Cardiac muscle cell (in vitro differentiated cells and primary cell): ENCODE data around the gene DNHD1. TPM values are rescaled to one million over a fixed set of nuclear protein-coding genes. Genes with fewer than 3 reads are reported as not detected.
A peak's percentile ranks its signal among the peaks of the same experiment; 100 is the strongest.

Source experiments
- DNase-seq, 2 donors: peaks; one replicate each; pipeline versions ENCODE4 v3.0.0 to v3.0.0-alpha.2; 2010 to 2017; ENCODE audit warnings: low read depth in 1 of 2, low spot score in 1 of 2
- H3K27ac ChIP-seq: fragments of 200-600 bp; sonication (generic); 2 replicates; pipeline ENCODE4 v1.5.1; 2016
- H3K27me3 ChIP-seq: fragments of 200-600 bp; sonication (generic); 2 replicates; pipeline ENCODE4 v1.6.0; 2016; ENCODE audit warnings: control low read depth
- H3K36me3 ChIP-seq: fragments of 200-600 bp; sonication (generic); 2 replicates; pipeline ENCODE4 v1.5.1; 2016; ENCODE audit warnings: control low read depth
- H3K4me1 ChIP-seq: fragments of 200-600 bp; sonication (generic); 2 replicates; pipeline ENCODE4 v1.8.1; 2017; ENCODE audit warnings: low read depth, mild to moderate bottlenecking, mixed run types
- H3K4me3 ChIP-seq: fragments of 200-600 bp; sonication (generic); 2 replicates; pipeline ENCODE4 v1.5.1; 2016; ENCODE audit warnings: mild to moderate bottlenecking
- H3K9me3 ChIP-seq: fragments of 200-600 bp; sonication (generic); 2 replicates; pipeline ENCODE4 v1.5.1; 2017; ENCODE audit warnings: low read depth, mild to moderate bottlenecking, control low read depth
- CTCF ChIP-seq: IDR thresholded peaks from 2 replicates; pipeline ENCODE4 v1.5.1; 2012; ENCODE audit warnings: low read depth, mild to moderate bottlenecking, low read length
- polyA plus RNA-seq: library from polyadenylated mRNA; unstranded; fragments of >200 nt; fragmentation: Nextera tagmentation; extraction: Ambion mirVana; gene quantifications from 2 replicates; pipeline ENCODE4 v1.2.1, GENCODE V29; 2016
- total RNA-seq: library from RNA; depleted of rRNA; stranded (reverse); fragments of >200 nt; gene quantifications from 2 replicates; pipeline ENCODE4 v1.2.3, GENCODE V29; 2016

DNHD1 gene
- total and polyA plus RNA-seq, 2 experiments from 2014 or later = 8.8 to 24.5 TPM

- peaks cover 4% of the 10 kb centered on the region for H3K4me1 ChIP-seq
- no peaks in the 10 kb centered on the region for H3K9me3 ChIP-seq
- no peak overlapping the region for H3K27ac ChIP-seq
- H3K4me3 ChIP-seq = no peak overlapping the region
- no peak for DNase-seq
- no peaks in the 10 kb centered on the region for H3K27me3 ChIP-seq
- H3K36me3 ChIP-seq = no peaks in the 10 kb centered on the region
- no peak for TF ChIP-seq CTCF
These were observed 74.4 kb downstream of the DNHD1 start for GRCh38 chr11:6571434-6572008.

GRCh38 chr11:6572215-6572614, 75.1 kb downstream of the DNHD1 start:
- Histone ChIP-seq H3K9me3 (no peaks in the 10 kb centered on the region), H3K4me1 (peaks cover 4% of the 10 kb centered on the region), H3K36me3 (no peaks in the 10 kb centered on the region), H3K4me3 (no peak overlapping the region), H3K27me3 (no peaks in the 10 kb centered on the region), H3K27ac (no peak overlapping the region)
- TF ChIP-seq CTCF = no peak
- peak in 1 of 2 donors; percentile 81 for DNase-seq

- no peak for DNase-seq
- H3K4me1 ChIP-seq = no peaks in the 10 kb centered on the region
- no peaks in the 10 kb centered on the region for H3K9me3 ChIP-seq
- TF ChIP-seq CTCF = no peak
- H3K27me3 ChIP-seq = no peaks in the 10 kb centered on the region
- no peak overlapping the region for H3K4me3 ChIP-seq
- H3K36me3 ChIP-seq = no peaks in the 10 kb centered on the region
- no peak overlapping the region for H3K27ac ChIP-seq
These were observed 78.0 kb downstream of the DNHD1 start for GRCh38 chr11:6574816-6575715.

GRCh38 chr11:6576471-6577373, 79.6 kb downstream of the DNHD1 start:
- Histone ChIP-seq H3K27me3 (no peaks in the 10 kb centered on the region), H3K4me3 (no peak overlapping the region), H3K9me3 (no peaks in the 10 kb centered on the region), H3K27ac (no peak overlapping the region), H3K36me3 (no peaks in the 10 kb centered on the region), H3K4me1 (no peaks in the 10 kb centered on the region)
- no peak for TF ChIP-seq CTCF
- DNase-seq = peak in 1 of 2 donors; percentile 84

GRCh38 chr11:6578134-6578533, 81.1 kb downstream of the DNHD1 start:
- H3K9me3 ChIP-seq = no peaks in the 10 kb centered on the region
- no peak for TF ChIP-seq CTCF
- H3K4me3 ChIP-seq = no peak overlapping the region
- no peaks in the 10 kb centered on the region for H3K36me3 ChIP-seq
- H3K27ac ChIP-seq = no peak overlapping the region
- H3K27me3 ChIP-seq = no peaks in the 10 kb centered on the region
- H3K4me1 ChIP-seq = no peaks in the 10 kb centered on the region
- DNase-seq = no peak
